K562 (cell line): ENCODE data around the gene UTP25. TPM values are rescaled to one million over a fixed set of nuclear protein-coding genes. Genes with fewer than 3 reads are reported as not detected.

Experiments used
- FOXP1 ChIP-seq: sonication (generic); formaldehyde crosslinking; IDR thresholded peaks from 2 replicates; pipeline ENCODE4 v1.8.0; 2022; ENCODE audit warnings: mild to moderate bottlenecking, missing genetic modification reagents
- HDGF ChIP-seq: fragments of 450-650 bp; IDR thresholded peaks from 2 replicates; pipeline ENCODE4 v1.6.1; 2016
- L3MBTL2 ChIP-seq: fragments of 450-650 bp; IDR thresholded peaks from 2 replicates; pipeline ENCODE4 v1.6.1; 2016; ENCODE audit warnings: mild to moderate bottlenecking, moderate library complexity
- PHF20 ChIP-seq: fragments of 450-650 bp; IDR thresholded peaks from 2 replicates; pipeline ENCODE4 v1.6.1; 2018; ENCODE audit not compliant: partially characterized antibody
- RAD21 ChIP-seq, 2 experiments: fragments of 250-450 bp in 1 of 2; fragments of 450-650 bp in 1 of 2; sonication (Bioruptor Pico) in 1 of 2; formaldehyde crosslinking in 1 of 2; IDR thresholded peaks in 1 of 2; conservative IDR thresholded peaks in 1 of 2; 2 replicates each; pipeline versions ENCODE4 v1.4.0 to v1.8.0; 2020 to 2022; ENCODE audit warnings: mild to moderate bottlenecking in 2 of 2, moderate library complexity in 1 of 2
- SRF ChIP-seq, 2 experiments: fragments of 250-450, 450-650 bp in 1 of 2; sonication (Bioruptor Pico) in 1 of 2; sonication (generic) in 1 of 2; formaldehyde crosslinking; IDR thresholded peaks; 2 replicates each; pipeline versions ENCODE4 v1.5.0 to v1.5.1; 2020 to 2022; ENCODE audit warnings: mild to moderate bottlenecking in 1 of 2, missing genetic modification reagents in 1 of 2
- ZNF12 ChIP-seq: sonication (generic); formaldehyde crosslinking; IDR thresholded peaks from 2 replicates; pipeline ENCODE4 v1.4.0; 2020; ENCODE audit warnings: mild to moderate bottlenecking, missing genetic modification reagents
- ZNF324 ChIP-seq: fragments of 250-450 bp; sonication (Bioruptor Pico); IDR thresholded peaks from 2 replicates; pipeline ENCODE4 v1.4.0; 2020; ENCODE audit warnings: mild to moderate bottlenecking
- polyA plus RNA-seq, 8 experiments: library from polyadenylated mRNA; depleted of rRNA in 4 of 8; stranded (reverse) in 5 of 8; unstranded in 3 of 8; fragments of >200 nt; fragmentation: Nextera tagmentation in 2 of 8; fragmentation: Illumina TruSeq in 1 of 8; extraction: Ambion mirVana in 2 of 8; extraction: Trizol in 1 of 8; gene quantifications; 2 replicates each; pipeline versions ENCODE4 v1.2.1 to v1.2.3, GENCODE V29; 2011 to 2014; ENCODE audit warnings: inconsistent platforms in 1 of 8, missing spikeins in 1 of 8
- total RNA-seq, 7 experiments: library from RNA; depleted of rRNA in 6 of 7; stranded (reverse); fragments of >200 nt in 6 of 7; fragmentation: Illumina TruSeq in 2 of 7; extraction: Trizol in 2 of 7; gene quantifications; 2 replicates each; pipeline versions ENCODE4 v1.2.1 to v1.2.3, GENCODE V29; 2011 to 2021; ENCODE audit warnings: low replicate concordance in 1 of 7
- TF ChIP-seq, protein P1 (sequence below): sonication (generic); formaldehyde crosslinking; IDR thresholded peaks from 2 replicates; pipeline ENCODE4 v1.8.1; 2023; ENCODE audit warnings: mild to moderate bottlenecking, missing genetic modification reagents
- TF ChIP-seq, protein P2 (sequence below): fragments of 200-800 bp; sonication (Bioruptor generic); IDR thresholded peaks from 2 replicates; pipeline ENCODE4 v1.6.1; 2017; ENCODE audit warnings: missing genetic modification characterization, missing compliant biosample characterization
- TF ChIP-seq, protein P3 (sequence below), 2 experiments: fragments of 150-350 bp in 1 of 2; IDR thresholded peaks; 2 replicates each; pipeline ENCODE4 v1.6.1; 2012 to 2016; ENCODE audit warnings: low read depth in 2 of 2, low read length in 2 of 2, mild to moderate bottlenecking in 1 of 2, moderate library complexity in 1 of 2
- TF ChIP-seq, protein P4 (sequence below): fragments of 450-650 bp; conservative IDR thresholded peaks from 2 replicates; pipeline ENCODE4 v1.6.1; 2016; ENCODE audit warnings: missing genetic modification characterization, low read depth, mild to moderate bottlenecking, missing compliant biosample characterization, moderate library complexity
- TF ChIP-seq, protein P5 (sequence below): sonication (generic); formaldehyde crosslinking; IDR thresholded peaks from 2 replicates; pipeline ENCODE4 v1.5.0; 2020; ENCODE audit warnings: missing genetic modification reagents
- TF ChIP-seq, protein P6 (sequence below), 3 experiments: IDR thresholded peaks in 2 of 3; conservative IDR thresholded peaks in 1 of 3; 2 replicates each; pipeline ENCODE4 v1.5.1; 2011 to 2012; ENCODE audit warnings: low read length in 3 of 3, mild to moderate bottlenecking in 3 of 3, control low read depth in 2 of 3, improper control_type of control experiment in 1 of 3, inconsistent platforms in 1 of 3, low read depth in 1 of 3, mixed read lengths in 1 of 3, moderate library complexity in 1 of 3; ENCODE audit not compliant: insufficient read depth in 2 of 3

Gene UTP25
- total and polyA plus RNA-seq, 9 of the 15 experiments (the other 6 are each of a cell fraction or from before 2014, with no cell fraction given) = 5.7 to 17.6 (median 12.0) TPM

DNA sequence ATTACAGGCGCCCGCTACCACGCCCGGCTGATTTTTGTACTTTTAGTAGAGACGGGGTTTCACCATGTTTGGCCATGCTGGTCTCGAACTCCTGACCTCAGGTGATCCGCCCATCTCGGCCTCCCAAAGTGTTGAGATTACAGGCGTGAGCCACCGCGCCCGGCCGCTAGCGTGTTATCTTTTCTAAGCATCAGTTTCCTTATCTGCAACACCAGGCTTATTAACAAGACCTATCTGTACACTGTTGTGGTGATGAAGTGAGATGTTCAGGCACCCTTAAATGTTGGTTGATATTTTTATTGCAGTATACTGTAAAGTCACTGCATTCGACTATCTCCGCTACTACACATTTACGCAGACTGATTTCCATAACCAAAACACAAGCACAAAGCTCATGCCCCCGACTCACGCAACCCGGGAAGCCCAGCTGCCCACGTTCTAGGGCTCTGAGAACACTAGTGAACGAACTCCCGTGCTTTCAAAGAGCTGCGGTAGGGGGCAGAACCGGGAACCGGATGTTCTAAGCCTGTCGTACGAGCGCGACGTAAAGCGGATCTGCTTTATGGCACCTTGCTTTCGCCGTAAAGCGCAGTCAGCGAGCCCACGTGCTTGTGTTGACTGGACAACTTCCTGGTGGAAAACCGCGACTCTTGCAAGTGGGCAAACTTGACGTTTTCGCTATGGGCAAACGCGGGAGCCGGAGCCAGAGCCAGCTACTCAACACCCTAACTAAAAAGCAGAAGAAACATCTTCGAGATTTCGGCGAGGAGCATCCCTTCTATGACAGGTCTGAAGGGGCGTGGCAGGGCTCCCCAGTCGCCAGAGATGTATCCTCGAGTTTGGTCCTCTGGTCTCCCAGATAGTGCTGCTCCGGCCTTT, at the start of gene UTP25 (continued):
- TF ChIP-seq, protein P1, sequence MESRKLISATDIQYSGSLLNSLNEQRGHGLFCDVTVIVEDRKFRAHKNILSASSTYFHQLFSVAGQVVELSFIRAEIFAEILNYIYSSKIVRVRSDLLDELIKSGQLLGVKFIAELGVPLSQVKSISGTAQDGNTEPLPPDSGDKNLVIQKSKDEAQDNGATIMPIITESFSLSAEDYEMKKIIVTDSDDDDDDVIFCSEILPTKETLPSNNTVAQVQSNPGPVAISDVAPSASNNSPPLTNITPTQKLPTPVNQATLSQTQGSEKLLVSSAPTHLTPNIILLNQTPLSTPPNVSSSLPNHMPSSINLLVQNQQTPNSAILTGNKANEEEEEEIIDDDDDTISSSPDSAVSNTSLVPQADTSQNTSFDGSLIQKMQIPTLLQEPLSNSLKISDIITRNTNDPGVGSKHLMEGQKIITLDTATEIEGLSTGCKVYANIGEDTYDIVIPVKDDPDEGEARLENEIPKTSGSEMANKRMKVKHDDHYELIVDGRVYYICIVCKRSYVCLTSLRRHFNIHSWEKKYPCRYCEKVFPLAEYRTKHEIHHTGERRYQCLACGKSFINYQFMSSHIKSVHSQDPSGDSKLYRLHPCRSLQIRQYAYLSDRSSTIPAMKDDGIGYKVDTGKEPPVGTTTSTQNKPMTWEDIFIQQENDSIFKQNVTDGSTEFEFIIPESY (CRISPR knock-in tag) = no peak; the same call in 1 of the 2 replicates
- TF ChIP-seq FOXP1 (CRISPR knock-in tag) (peak; percentile 70; the same call in 1 of the 2 replicates), PHF20 (peak; percentile 85), HDGF (peak; percentile 78; the same call in 1 of the 2 replicates), L3MBTL2 (peak; percentile 90), SRF (CRISPR knock-in tag; IDR thresholded peaks at IDR 0.05) (0 out of 4 replicates have a peak, but pooled peaks of 1 of the 2 experiments have one; percentile 45), ZNF12 (CRISPR knock-in tag) (peak; percentile 79; the same call in 1 of the 2 replicates), ZNF324 (no peak), RAD21 (CRISPR knock-in tag; conservative IDR thresholded peaks at IDR 0.05 in 1 of 2, IDR thresholded peaks at IDR 0.05 in 1 of 2) (peak; percentile 48 to 55)
- TF ChIP-seq, protein P2, sequence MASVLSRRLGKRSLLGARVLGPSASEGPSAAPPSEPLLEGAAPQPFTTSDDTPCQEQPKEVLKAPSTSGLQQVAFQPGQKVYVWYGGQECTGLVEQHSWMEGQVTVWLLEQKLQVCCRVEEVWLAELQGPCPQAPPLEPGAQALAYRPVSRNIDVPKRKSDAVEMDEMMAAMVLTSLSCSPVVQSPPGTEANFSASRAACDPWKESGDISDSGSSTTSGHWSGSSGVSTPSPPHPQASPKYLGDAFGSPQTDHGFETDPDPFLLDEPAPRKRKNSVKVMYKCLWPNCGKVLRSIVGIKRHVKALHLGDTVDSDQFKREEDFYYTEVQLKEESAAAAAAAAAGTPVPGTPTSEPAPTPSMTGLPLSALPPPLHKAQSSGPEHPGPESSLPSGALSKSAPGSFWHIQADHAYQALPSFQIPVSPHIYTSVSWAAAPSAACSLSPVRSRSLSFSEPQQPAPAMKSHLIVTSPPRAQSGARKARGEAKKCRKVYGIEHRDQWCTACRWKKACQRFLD (CRISPR knock-in tag) = no peak
- TF ChIP-seq, protein P3, sequence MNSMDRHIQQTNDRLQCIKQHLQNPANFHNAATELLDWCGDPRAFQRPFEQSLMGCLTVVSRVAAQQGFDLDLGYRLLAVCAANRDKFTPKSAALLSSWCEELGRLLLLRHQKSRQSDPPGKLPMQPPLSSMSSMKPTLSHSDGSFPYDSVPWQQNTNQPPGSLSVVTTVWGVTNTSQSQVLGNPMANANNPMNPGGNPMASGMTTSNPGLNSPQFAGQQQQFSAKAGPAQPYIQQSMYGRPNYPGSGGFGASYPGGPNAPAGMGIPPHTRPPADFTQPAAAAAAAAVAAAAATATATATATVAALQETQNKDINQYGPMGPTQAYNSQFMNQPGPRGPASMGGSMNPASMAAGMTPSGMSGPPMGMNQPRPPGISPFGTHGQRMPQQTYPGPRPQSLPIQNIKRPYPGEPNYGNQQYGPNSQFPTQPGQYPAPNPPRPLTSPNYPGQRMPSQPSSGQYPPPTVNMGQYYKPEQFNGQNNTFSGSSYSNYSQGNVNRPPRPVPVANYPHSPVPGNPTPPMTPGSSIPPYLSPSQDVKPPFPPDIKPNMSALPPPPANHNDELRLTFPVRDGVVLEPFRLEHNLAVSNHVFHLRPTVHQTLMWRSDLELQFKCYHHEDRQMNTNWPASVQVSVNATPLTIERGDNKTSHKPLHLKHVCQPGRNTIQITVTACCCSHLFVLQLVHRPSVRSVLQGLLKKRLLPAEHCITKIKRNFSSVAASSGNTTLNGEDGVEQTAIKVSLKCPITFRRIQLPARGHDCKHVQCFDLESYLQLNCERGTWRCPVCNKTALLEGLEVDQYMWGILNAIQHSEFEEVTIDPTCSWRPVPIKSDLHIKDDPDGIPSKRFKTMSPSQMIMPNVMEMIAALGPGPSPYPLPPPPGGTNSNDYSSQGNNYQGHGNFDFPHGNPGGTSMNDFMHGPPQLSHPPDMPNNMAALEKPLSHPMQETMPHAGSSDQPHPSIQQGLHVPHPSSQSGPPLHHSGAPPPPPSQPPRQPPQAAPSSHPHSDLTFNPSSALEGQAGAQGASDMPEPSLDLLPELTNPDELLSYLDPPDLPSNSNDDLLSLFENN (IDR thresholded peaks at IDR 0.05; ENCODE audit: low read depth in 2 of 2, low read length in 2 of 2) = peak in 1 of 2 experiments; percentile 17; a peak in 2 of 4 replicates
- TF ChIP-seq, protein P4, sequence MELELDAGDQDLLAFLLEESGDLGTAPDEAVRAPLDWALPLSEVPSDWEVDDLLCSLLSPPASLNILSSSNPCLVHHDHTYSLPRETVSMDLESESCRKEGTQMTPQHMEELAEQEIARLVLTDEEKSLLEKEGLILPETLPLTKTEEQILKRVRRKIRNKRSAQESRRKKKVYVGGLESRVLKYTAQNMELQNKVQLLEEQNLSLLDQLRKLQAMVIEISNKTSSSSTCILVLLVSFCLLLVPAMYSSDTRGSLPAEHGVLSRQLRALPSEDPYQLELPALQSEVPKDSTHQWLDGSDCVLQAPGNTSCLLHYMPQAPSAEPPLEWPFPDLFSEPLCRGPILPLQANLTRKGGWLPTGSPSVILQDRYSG (tag) = 0 out of 2 replicates have a peak, but pooled peaks have one; percentile 25
- TF ChIP-seq, protein P5, sequence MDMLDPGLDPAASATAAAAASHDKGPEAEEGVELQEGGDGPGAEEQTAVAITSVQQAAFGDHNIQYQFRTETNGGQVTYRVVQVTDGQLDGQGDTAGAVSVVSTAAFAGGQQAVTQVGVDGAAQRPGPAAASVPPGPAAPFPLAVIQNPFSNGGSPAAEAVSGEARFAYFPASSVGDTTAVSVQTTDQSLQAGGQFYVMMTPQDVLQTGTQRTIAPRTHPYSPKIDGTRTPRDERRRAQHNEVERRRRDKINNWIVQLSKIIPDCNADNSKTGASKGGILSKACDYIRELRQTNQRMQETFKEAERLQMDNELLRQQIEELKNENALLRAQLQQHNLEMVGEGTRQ (CRISPR knock-in tag) = peak; percentile 79
- TF ChIP-seq, protein P6, sequence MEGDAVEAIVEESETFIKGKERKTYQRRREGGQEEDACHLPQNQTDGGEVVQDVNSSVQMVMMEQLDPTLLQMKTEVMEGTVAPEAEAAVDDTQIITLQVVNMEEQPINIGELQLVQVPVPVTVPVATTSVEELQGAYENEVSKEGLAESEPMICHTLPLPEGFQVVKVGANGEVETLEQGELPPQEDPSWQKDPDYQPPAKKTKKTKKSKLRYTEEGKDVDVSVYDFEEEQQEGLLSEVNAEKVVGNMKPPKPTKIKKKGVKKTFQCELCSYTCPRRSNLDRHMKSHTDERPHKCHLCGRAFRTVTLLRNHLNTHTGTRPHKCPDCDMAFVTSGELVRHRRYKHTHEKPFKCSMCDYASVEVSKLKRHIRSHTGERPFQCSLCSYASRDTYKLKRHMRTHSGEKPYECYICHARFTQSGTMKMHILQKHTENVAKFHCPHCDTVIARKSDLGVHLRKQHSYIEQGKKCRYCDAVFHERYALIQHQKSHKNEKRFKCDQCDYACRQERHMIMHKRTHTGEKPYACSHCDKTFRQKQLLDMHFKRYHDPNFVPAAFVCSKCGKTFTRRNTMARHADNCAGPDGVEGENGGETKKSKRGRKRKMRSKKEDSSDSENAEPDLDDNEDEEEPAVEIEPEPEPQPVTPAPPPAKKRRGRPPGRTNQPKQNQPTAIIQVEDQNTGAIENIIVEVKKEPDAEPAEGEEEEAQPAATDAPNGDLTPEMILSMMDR (IDR thresholded peaks at IDR 0.05 in 2 of 3, conservative IDR thresholded peaks at IDR 0.05 in 1 of 3; ENCODE audit: insufficient read depth in 2 of 3, low read depth in 1 of 3, low read length in 3 of 3) = peak; percentile 79 to 91 (median 85)
